Stimulated activated naive B cell treated with anti-CD40 and anti-IgM and Interleukin-4, amounts not matched to agents 10 μg/mL and 1 μg/mL and 100 μg/mL, for 72 hours (primary cell): Measurements from ENCODE around the gene HRH3.

Experiments
- ATAC-seq, 2 donors: fragments of 150-1000 bp; cut with Tn5 transposase; replicated peaks; 2 replicates each; pipeline ENCODE4 v1.10.0; 2021; ENCODE audit warnings: moderate library complexity in 1 of 2
- DNase-seq: peaks from one replicate; pipeline ENCODE4 v3.0.0; 2021
- H3K27ac Mint-ChIP-seq: one replicate; pipeline ENCODE4 v1.8.0; 2022; ENCODE audit warnings: mild to moderate bottlenecking, mixed read lengths
- H3K27me3 Mint-ChIP-seq, 2 donors: one replicate each; pipeline ENCODE4 v1.8.0; 2022; ENCODE audit warnings: mixed read lengths in 2 of 2
- H3K36me3 Mint-ChIP-seq, 2 donors: one replicate each; pipeline ENCODE4 v1.8.0; 2022; ENCODE audit warnings: mixed read lengths in 2 of 2, mild to moderate bottlenecking in 1 of 2
- H3K4me1 Mint-ChIP-seq, 2 donors: one replicate each; pipeline ENCODE4 v1.8.0; 2022; ENCODE audit warnings: mixed read lengths in 2 of 2, mild to moderate bottlenecking in 1 of 2
- H3K4me3 Mint-ChIP-seq, 2 donors: one replicate each; pipeline ENCODE4 v1.8.0; 2022; ENCODE audit warnings: mild to moderate bottlenecking in 2 of 2, mixed read lengths in 2 of 2, moderate library complexity in 1 of 2
- H3K9me3 Mint-ChIP-seq, 2 donors: one replicate each; pipeline ENCODE4 v1.8.0; 2022; ENCODE audit warnings: mixed read lengths in 2 of 2, mild to moderate bottlenecking in 1 of 2

The HRH3 gene

GRCh38 chr20:62168061-62168460 lies 52.0 kb downstream of the HRH3 start:
- DNase-seq (no peak), ATAC-seq (no peak)
- no peaks in the 10 kb centered on the region for H3K4me1 Mint-ChIP-seq
- no peaks in the 10 kb centered on the region for H3K9me3 Mint-ChIP-seq
- no peak overlapping the region for H3K27ac Mint-ChIP-seq
- H3K27me3 Mint-ChIP-seq: no peaks in the 10 kb centered on the region
- no peak overlapping the region for H3K4me3 Mint-ChIP-seq
- H3K36me3 Mint-ChIP-seq: peaks cover 40 to 50% of the 10 kb centered on the region in 2 donors

DNA sequence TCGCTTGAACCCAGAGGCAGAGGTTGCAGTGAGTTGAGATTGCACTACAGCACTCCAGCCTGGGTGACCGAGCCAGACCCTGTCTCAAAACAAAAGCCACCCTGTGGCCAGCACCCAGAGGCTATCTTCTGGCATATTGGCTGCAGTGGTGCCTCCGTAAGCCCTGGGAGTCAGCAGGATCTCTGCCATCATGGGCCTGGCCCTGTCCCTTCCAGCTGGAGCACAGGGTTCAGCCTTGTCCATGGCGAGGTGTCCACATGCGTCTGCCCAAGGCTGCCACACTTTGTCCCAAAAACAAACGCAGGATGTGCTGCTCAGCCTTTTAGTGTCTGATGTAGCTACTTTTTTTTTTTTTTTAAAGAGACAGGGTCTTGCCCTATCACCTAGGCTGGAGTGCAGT lies 52.6 kb downstream of the HRH3 start:
- Mint-ChIP-seq H3K9me3 (no peaks in the 10 kb centered on the region), H3K4me3 (no peak overlapping the region), H3K27ac (no peak overlapping the region), H3K4me1 (no peaks in the 10 kb centered on the region), H3K27me3 (no peaks in the 10 kb centered on the region), H3K36me3 (peaks cover 43 to 52% of the 10 kb centered on the region in 2 donors)
- DNase-seq (no peak), ATAC-seq (no peak)

DNA sequence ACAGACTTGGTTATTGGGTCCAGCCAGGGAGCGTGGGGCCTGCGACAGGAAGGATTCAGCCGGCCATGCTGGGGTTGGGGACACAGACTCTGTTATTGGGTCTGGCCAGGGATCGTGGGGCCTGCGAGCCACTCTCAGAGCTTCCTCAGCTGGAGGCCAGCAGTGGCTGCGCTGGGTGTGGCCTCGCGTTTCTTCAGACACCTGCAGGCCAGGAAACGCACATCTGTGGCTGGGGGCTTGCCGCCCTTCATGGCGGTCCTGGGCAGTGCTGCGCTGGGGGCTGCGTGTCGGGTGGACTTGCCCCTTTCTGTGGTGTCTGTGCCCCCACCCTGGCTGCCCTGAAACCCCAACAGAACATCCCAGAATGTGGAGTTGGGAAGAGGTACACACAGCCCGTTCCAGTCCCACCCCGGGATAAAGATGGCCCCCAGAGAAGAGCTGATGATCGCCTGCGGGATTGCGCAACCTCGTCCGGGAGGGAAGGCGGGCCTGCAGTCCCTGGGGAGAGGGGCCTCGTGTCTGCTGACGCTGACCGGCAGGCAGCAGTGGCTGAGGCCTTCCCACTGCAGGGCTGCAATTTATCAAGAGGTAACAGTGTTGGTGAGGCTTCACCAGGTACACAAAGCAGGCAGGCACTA lies 54.2 kb downstream of the HRH3 start:
- Mint-ChIP-seq H3K4me1 (no peaks in the 10 kb centered on the region), H3K4me3 (no peak overlapping the region), H3K27ac (no peak overlapping the region), H3K9me3 (no peaks in the 10 kb centered on the region), H3K27me3 (no peaks in the 10 kb centered on the region), H3K36me3 (peaks cover 43 to 58% of the 10 kb centered on the region in 2 donors)
- ATAC-seq: no peak
- no peak for DNase-seq
